Activated T-helper 2 cell treated with anti-CD3 and anti-CD28 coated beads, Interferon-gamma antibody, Interleukin-2, Interleukin-4, amounts not matched to agents 10 μg/mL and 5 μg/mL and 100 μg/mL, durations not matched to agents 14 hours and 24 hours and 36 hours (primary cell): ENCODE data around the gene NPPA. TPM values are rescaled to one million over a fixed set of nuclear protein-coding genes. Genes with fewer than 3 reads are reported as not detected.

Experiments used
- DNase-seq: peaks from one replicate; pipeline ENCODE4 v3.0.0; 2021; ENCODE audit warnings: low spot score
- H3K27ac Mint-ChIP-seq: one replicate; pipeline ENCODE4 v1.8.0; 2021; ENCODE audit warnings: mixed read lengths
- H3K27me3 Mint-ChIP-seq: one replicate; pipeline ENCODE4 v1.8.0; 2021; ENCODE audit warnings: low read depth, mixed read lengths
- H3K36me3 Mint-ChIP-seq: one replicate; pipeline ENCODE4 v1.8.0; 2021; ENCODE audit warnings: low read depth, mixed read lengths
- H3K4me1 Mint-ChIP-seq: one replicate; pipeline ENCODE4 v1.8.0; 2021; ENCODE audit warnings: low read depth, mixed read lengths
- H3K4me3 Mint-ChIP-seq: one replicate; pipeline ENCODE4 v1.8.0; 2021; ENCODE audit warnings: low read depth, mild to moderate bottlenecking, moderate library complexity, mixed read lengths
- H3K9me3 Mint-ChIP-seq: one replicate; pipeline ENCODE4 v1.8.0; 2021; ENCODE audit warnings: mixed read lengths
- intact Hi-C: fragments of 100-400 bp; cut with micrococcal nuclease; formaldehyde crosslinking; loops from one replicate; pipeline ENCODE4 v1.15.1; 2023
- total RNA-seq: library from RNA; stranded (reverse); gene quantifications from 2 replicates; pipeline ENCODE4 v1.2.3, GENCODE V29; 2022

Gene NPPA
- total RNA-seq, 1 donor from 2014 or later, result not detected

DNA sequence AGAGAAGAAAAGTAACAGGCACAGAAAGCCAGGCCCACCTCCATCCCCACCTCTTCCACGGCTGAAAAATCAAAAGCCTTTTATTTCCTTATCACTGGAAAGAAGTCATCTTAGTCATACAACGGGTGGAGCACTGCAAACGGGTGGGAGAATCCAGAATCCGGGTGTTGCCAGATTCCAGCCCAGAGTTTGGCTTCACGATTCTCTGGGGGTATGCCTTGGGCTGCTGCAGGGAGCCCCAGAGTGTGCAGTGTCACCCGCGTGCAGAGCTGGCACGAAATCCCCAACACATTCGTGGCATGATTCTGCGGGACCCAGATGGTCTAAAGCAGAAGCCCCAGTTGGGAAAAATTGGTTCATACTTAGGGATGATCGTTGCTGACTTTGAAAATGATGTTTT, 2.6 kb upstream of the NPPA start:
- peaks cover 10% of the 10 kb centered on the region for H3K27me3 Mint-ChIP-seq
- DNase-seq, result no peak
- H3K4me3 Mint-ChIP-seq, result no peak overlapping the region
- H3K36me3 Mint-ChIP-seq, result peaks cover 5% of the 10 kb centered on the region
- H3K27ac Mint-ChIP-seq, result no peak overlapping the region
- intact Hi-C loops, result no loop called here
- H3K4me1 Mint-ChIP-seq, result no peaks in the 10 kb centered on the region
- H3K9me3 Mint-ChIP-seq, result no peaks in the 10 kb centered on the region

DNA sequence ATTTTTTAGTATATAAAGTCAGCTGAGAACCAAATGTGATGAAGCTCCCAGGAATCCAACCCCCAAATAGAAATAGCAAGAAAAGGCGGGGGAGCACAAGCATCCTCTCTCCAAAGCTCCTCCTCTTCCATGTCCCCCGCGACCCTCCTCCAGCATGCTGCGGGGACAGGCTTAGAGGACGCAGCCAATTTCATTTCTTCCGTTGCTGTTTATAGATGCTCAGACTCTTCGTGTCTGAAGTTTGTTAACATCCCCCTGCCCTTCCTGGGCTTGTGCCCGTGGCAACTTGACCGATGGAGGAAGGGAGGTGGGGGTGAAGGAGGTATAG, 754 bp upstream of the NPPA start:
- Mint-ChIP-seq H3K27me3 (peaks cover 10% of the 10 kb centered on the region), H3K27ac (no peak overlapping the region), H3K9me3 (no peaks in the 10 kb centered on the region), H3K4me3 (no peak overlapping the region), H3K4me1 (no peaks in the 10 kb centered on the region), H3K36me3 (peaks cover 14% of the 10 kb centered on the region)
- intact Hi-C loops, result no loop called here
- no peak for DNase-seq

DNA sequence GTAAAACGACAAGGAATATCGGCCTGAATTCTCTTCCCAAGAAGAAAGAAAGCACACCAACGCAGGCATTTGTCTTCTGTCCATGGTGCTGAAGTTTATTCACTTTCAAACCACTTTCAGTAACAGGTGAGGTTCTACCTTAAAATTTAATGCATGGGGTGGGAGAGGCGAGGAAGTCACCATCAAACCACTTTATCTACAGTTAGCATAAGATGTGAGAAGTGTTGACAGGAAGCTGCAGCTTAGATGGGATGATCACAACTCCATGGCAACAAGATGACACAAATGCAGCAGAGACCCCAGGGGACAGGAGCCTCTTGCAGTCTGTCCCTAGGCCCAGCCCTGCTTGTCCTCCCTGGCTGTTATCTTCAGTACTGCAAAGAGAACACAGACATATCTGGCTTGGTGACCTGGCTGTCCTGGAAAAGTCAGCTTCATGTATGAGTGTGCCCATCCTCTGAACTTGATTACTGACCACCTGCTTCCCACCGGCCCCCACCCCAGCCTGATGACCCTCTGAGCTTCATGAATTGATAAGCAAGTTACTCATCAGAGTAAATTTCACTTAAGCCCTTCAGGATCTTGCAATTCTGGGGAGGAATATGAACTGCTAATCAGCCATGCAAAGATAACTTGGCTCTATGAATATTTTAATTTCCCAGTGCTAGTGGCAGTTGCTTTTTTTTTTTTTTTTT, 1.8 kb downstream of the NPPA start:
- Mint-ChIP-seq H3K4me3 (no peak overlapping the region), H3K9me3 (no peaks in the 10 kb centered on the region), H3K27me3 (no peaks in the 10 kb centered on the region), H3K4me1 (no peaks in the 10 kb centered on the region), H3K27ac (no peak overlapping the region), H3K36me3 (peaks cover 32% of the 10 kb centered on the region)
- intact Hi-C loops, result no loop called here
- DNase-seq, result no peak

DNA sequence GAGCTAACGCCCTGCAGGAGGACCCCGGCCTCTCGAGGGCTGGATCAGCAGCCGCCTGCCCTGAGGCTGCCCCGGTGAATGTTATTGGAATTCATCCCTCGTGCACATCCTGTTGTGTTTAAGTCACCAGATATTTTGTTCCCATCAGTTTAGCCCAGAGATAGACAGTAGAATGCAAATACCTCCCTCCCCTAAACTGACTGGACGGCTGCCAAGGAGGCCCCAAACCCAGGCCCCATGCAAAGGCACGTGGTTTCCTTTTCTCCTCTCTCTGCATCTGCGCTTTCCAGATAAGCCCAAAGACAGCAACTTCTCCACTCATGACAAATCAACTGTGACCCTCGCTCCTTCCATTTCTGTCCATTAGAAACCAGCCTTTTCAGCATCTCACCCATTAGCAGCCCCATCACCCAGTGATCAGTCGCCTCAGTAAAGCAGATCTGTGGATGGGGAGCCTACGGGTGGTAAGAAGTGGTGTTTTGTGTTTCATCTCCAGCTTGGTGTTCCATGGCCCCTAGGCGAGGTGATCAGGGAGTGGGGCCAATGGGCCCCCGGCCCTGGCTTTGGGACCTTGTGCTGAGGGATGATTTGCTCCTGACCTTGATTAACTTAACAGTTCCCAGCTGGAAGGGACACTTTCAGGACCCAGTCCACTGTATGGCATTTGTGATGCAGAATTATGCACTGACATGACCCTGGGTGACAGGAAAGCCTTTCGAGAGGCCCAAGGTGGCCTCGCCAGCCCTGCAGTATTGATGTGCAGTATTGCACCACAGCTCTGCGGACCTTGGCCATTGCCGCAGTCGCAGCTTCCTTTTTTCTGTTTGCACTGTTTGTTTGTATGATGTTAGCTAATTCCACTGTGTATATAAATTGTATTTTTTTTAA, 5.2 kb downstream of the NPPA start:
- no peak for DNase-seq
- Mint-ChIP-seq H3K27ac (no peak overlapping the region), H3K36me3 (peaks cover 44% of the 10 kb centered on the region), H3K9me3 (no peaks in the 10 kb centered on the region), H3K4me3 (no peak overlapping the region), H3K4me1 (peaks cover 3% of the 10 kb centered on the region), H3K27me3 (no peaks in the 10 kb centered on the region)
- intact Hi-C loops, result no loop called here

DNA sequence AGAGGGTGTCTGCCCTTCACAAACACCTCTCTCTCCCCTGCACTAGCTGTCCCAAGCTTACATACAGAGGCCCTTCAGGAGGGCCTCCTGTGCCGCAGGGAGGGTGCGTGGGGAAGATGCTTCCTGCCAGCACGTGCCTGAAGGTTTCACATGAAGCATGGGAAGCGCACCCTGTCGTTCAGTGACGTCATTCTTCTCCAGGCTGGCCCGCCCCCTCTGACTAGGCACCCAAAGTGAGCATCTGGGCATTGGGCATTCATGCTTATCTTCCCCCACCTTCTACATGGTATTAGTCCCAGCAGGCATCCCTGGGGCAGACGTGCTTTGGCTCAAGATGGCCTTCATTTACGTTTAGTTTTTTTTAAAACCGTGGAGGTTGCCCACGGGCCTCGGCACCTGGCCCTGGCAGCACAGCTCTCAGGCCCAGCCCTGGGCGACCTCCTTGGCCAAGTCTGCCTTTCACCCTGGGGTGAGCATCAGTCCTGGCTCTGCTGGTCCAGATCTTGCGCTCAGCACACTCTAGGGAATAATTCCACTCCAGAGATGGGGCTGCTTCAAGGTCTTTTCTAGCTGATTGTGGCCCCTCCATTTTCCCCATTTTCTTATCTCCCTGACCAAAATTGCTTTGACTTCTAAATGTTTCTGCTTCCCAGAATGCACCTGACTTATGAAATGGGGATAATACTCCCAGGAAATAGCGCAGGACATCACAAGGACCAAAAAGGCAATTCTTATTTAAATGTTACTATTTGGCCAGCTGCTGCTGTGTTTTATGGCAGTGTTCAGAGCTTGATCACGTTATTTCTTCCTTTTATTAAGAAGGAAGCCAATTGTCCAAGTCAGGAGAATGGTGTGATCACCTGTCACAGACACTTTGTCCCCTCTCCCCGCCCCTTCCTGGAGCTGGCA, 6.1 kb downstream of the NPPA start:
- intact Hi-C loops, result no loop called here

DNA sequence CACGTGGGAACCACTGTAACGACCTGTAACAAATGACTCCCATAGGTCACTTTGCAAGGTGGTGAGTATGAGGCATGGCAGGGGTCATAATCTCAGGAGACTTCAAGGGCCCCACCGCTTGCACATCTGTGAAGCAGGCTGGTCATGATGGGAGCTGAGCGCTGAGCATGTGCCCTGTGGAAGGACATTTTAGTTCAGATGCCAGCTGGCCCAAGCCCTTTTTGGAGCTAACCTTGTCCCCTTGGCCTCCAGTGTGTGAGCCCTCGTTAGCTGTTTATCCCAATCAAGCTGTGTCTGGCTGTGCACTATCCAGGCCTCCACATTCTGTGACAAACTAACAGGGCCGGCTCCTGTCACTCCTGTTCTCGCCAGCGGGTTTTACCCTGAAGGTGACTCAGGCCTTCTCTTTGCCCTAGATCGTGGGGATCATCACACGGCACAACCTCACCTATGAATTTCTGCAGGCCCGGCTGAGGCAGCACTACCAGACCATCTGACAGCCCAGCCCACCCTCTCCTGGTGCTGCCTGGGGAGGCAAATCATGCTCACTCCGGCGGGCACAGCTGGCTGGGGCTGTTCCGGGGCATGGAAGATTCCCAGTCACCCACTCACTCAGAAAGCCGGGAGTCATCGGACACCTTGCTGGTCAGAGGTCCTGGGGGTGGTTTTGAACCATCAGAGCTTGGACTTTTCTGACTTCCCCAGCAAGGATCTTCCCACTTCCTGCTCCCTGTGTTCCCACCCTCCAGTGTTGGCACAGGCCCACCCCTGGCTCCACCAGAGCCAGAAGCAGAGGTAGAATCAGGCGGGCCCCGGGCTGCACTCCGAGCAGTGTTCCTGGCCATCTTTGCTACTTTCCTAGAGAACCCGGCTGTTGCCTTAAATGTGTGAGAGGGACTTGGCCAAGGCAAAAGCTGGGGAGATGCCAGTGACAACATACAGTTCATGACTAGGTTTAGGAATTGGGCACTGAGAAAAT, 7.6 kb downstream of the NPPA start:
- no peak for DNase-seq
- H3K9me3 Mint-ChIP-seq, result no peaks in the 10 kb centered on the region
- H3K36me3 Mint-ChIP-seq, result peaks cover 54% of the 10 kb centered on the region
- peaks cover 3% of the 10 kb centered on the region for H3K4me1 Mint-ChIP-seq
- no peak overlapping the region for H3K27ac Mint-ChIP-seq
- intact Hi-C loops, result loop anchor here (5.0 kb wide), 1 partner anchor 67 kb away; no protein-coding TSS in a partner anchor
- no peak overlapping the region for H3K4me3 Mint-ChIP-seq
- no peaks in the 10 kb centered on the region for H3K27me3 Mint-ChIP-seq

More for the DNA sequence above, 6.1 kb downstream of the NPPA start:
- no peaks in the 10 kb centered on the region for H3K27me3 Mint-ChIP-seq
- no peak overlapping the region for H3K4me3 Mint-ChIP-seq
- H3K27ac Mint-ChIP-seq, result no peak overlapping the region
- no peak for DNase-seq
- peaks cover 3% of the 10 kb centered on the region for H3K4me1 Mint-ChIP-seq
- H3K36me3 Mint-ChIP-seq, result peaks cover 50% of the 10 kb centered on the region
- no peaks in the 10 kb centered on the region for H3K9me3 Mint-ChIP-seq

DNA sequence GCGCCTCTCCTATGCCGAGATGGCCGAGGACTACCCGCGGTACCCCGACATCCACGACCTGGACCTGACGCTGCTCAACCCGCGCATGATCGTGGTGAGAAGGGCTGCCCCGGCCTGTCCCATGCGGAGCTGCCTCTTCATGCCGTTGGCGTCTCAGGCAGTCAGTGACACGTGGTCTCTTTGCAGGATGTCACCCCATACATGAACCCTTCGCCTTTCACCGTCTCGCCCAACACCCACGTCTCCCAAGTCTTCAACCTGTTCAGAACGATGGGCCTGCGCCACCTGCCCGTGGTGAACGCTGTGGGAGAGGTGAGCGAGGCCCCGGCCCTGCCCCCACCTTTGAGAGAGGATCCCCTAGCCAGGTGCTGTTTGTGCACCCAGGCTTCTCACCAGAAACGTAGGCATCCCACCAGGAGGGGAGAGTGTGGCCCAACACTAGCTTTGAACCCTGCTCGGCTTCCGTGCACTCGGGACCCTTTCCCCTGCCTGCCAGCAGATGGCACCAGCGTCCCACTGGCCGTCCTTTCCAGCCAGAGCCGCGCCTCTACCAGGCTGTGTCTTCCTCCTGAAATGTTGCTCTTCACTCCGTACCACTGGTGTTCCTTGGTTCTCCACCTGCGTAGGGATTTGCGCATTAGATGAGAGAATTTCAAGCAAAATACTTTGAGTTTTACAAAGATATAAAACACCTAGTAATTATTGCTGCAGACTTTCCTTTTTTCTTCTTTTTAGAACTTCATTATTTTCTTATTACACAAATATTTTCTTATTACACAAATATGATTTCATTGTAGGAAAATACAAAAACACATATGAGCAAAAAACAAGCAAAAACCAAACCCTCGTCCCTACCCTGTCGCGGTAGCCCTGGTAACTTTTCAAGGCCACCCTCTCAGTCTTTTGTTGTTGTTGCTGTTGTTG, 9.0 kb downstream of the NPPA start:
- intact Hi-C loops, result loop anchor here (1.0 to 5.0 kb wide), 2 partner anchors 56 to 69 kb away; no protein-coding TSS in a partner anchor
- no peak overlapping the region for H3K27ac Mint-ChIP-seq
- DNase-seq, result peak; percentile 59
- no peaks in the 10 kb centered on the region for H3K9me3 Mint-ChIP-seq
- H3K4me1 Mint-ChIP-seq, result peaks cover 3% of the 10 kb centered on the region
- H3K4me3 Mint-ChIP-seq, result no peak overlapping the region
- H3K27me3 Mint-ChIP-seq, result no peaks in the 10 kb centered on the region
- peaks cover 57% of the 10 kb centered on the region for H3K36me3 Mint-ChIP-seq

DNA sequence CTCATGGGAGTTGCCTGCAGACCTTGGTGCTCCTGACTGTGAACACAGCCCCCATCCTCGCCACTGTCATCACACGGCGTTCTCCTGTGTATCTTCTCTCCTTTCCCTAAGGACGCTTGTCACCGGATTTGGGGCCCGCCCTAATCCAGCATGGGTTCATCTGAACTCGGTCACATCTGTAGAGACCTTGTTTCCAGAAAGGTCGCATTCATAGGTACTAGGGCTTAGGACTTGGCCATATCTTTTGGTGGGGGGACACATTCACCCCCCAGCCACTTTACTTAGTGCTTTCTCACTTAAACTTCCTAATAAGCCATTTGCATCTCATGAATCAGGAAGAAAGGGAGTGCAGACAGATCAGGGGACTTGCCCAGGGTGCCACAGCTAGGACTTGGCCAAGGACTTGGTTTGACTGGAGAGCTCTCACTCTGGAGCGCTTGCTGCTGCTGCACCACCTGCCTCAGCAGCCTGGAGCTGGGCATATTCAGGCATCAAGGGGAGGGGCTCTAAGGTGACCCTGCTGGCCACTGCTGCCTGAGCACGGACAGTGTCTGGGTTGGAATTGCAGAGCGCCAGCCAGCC, 9.7 kb downstream of the NPPA start:
- H3K4me3 Mint-ChIP-seq, result no peak overlapping the region
- H3K27me3 Mint-ChIP-seq, result no peaks in the 10 kb centered on the region
- no peaks in the 10 kb centered on the region for H3K9me3 Mint-ChIP-seq
- no peak for DNase-seq
- H3K36me3 Mint-ChIP-seq, result peaks cover 54% of the 10 kb centered on the region
- H3K4me1 Mint-ChIP-seq, result peaks cover 3% of the 10 kb centered on the region
- no peak overlapping the region for H3K27ac Mint-ChIP-seq
- intact Hi-C loops, result loop anchor here (1.0 to 5.0 kb wide), 2 partner anchors 56 to 69 kb away; no protein-coding TSS in a partner anchor

DNA sequence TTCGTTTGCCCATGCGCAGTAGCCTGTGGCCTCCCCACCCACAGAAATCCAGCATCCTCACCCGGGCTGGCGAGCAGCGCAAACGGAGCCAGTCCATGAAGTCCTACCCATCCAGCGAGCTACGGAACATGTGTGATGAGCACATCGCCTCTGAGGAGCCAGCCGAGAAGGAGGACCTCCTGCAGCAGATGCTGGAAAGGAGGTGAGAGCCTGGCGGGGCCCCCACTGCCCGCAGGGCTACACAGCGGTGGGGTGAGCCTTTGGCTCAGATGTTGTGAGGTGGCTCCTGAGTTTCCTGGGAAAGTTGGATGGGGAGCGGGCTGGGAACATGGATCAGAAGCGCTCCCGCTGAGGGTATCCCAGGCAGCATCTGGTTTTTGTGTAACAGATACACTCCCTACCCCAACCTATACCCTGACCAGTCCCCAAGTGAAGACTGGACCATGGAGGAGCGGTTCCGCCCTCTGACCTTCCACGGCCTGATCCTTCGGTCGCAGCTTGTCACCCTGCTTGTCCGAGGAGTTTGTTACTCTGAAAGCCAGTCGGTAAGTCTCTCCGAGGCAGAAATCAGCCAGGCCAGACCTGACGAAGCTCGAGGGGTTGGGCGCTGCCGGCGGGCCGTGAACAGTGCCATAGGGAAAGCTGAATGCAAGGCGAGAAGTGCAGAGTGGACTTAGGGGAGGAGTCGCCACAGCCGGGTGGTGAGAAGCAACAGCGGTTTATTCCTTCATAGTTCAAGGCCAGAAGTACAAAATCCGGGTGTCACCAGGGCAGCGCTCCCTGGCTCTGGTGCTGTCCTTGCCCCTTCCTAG, 10.4 kb downstream of the NPPA start:
- intact Hi-C loops, result loop anchor here (5.0 kb wide), 1 partner anchor 70 kb away; no protein-coding TSS in a partner anchor
- no peak for DNase-seq
- Mint-ChIP-seq H3K36me3 (peaks cover 51% of the 10 kb centered on the region), H3K27ac (no peak overlapping the region), H3K9me3 (no peaks in the 10 kb centered on the region), H3K4me1 (peaks cover 3% of the 10 kb centered on the region), H3K4me3 (no peak overlapping the region), H3K27me3 (no peaks in the 10 kb centered on the region)

DNA sequence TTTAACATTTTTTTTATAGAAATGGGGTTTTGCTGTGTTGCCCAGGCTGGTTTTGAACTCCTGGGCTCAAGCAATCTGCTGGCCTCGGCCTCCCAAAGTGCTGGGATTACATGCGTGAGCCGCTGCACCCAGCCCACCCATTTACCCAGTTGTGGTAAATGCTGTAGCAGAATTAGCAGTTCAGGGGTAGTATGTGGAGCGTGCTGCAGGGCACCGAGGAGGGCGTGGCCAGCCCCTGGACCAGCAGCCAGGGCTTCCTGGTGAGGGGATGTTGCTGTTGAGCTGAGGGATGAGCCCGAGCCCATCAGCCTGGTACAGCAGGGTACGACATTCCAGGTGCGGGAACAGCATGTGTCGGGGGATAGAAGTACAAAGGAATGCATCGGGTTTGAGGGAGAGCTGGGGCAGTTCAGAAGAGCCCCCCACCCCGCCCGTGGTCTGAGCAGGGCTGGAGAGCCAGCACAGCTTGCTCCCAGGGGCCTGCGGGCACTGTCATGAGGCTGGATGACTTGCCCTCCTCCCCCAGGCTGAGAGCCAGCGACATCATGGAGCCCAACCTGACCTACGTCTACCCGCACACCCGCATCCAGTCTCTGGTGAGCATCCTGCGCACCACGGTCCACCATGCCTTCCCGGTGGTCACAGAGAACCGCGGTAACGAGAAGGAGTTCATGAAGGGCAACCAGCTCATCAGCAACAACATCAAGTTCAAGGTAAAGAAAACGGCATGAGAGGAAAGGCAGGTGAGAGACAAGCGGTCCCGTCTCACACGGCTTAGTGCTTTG, 11.9 kb downstream of the NPPA start:
- DNase-seq, result no peak
- Mint-ChIP-seq H3K27me3 (no peaks in the 10 kb centered on the region), H3K36me3 (peaks cover 37% of the 10 kb centered on the region), H3K4me1 (peaks cover 3% of the 10 kb centered on the region), H3K4me3 (no peak overlapping the region), H3K9me3 (no peaks in the 10 kb centered on the region), H3K27ac (no peak overlapping the region)
- intact Hi-C loops, result loop anchor here (5.0 kb wide), 1 partner anchor 72 kb away; no protein-coding TSS in a partner anchor
